SU-DHL-6 (cell line): Measurements from ENCODE around the gene CCDC187.

Experiments used
- H2AFZ ChIP-seq: fragments of 200-600 bp; sonication (generic); 2 replicates; pipeline ENCODE4 v1.6.1; 2014; ENCODE audit warnings: low read depth, mild to moderate bottlenecking, moderate library complexity, mixed read lengths, antibody characterized with exemption, low read length; ENCODE audit not compliant: severe bottlenecking
- H3F3A ChIP-seq: fragments of 200-600 bp; shearing (Covaris generic); 2 replicates; pipeline ENCODE4 v1.6.0; 2016; ENCODE audit warnings: antibody characterized with exemption, mild to moderate bottlenecking; ENCODE audit not compliant: insufficient read depth
- H3K27ac ChIP-seq: fragments of 200-600 bp; sonication (generic); 2 replicates; pipeline ENCODE4 v1.5.1; 2016; ENCODE audit warnings: low read depth, mild to moderate bottlenecking, low read length, moderate library complexity, mixed read lengths
- H3K27me3 ChIP-seq: fragments of 200-600 bp; sonication (generic), shearing (Covaris generic); 2 replicates; pipeline ENCODE4 v1.6.0; 2014; ENCODE audit warnings: mild to moderate bottlenecking, low read length
- H3K36me3 ChIP-seq: fragments of 200-600 bp; sonication (generic); 2 replicates; pipeline ENCODE4 v1.6.1; 2014; ENCODE audit warnings: mild to moderate bottlenecking, low read length, mixed read lengths
- H3K4me2 ChIP-seq: fragments of 300-600, 200-600 bp; shearing (Covaris generic), sonication (generic); 2 replicates; pipeline ENCODE4 v1.6.0; 2014; ENCODE audit warnings: low read length, low read depth, mild to moderate bottlenecking; ENCODE audit not compliant: poor library complexity, severe bottlenecking
- H3K4me3 ChIP-seq: fragments of 200-600 bp; sonication (generic); 2 replicates; pipeline ENCODE4 v1.5.1; 2014; ENCODE audit warnings: antibody characterized with exemption, low read length, mild to moderate bottlenecking, mixed read lengths; ENCODE audit not compliant: insufficient read depth, poor library complexity, severe bottlenecking
- H3K79me2 ChIP-seq: fragments of 200-600 bp; sonication (generic); 2 replicates; pipeline ENCODE4 v1.6.1; 2014; ENCODE audit warnings: mild to moderate bottlenecking, low read length, moderate library complexity; ENCODE audit not compliant: insufficient read depth
- H3K9ac ChIP-seq: fragments of 200-600 bp; sonication (generic); 2 replicates; pipeline ENCODE4 v1.7.0; 2014; ENCODE audit warnings: mild to moderate bottlenecking, low read length
- H3K9me2 ChIP-seq: fragments of 200-600 bp; sonication (generic); replicated peaks from 2 replicates; pipeline ENCODE4 v1.6.1; 2014; ENCODE audit warnings: low read length; ENCODE audit not compliant: insufficient read depth
- H3K9me3 ChIP-seq: fragments of 200-600 bp; sonication (generic); 2 replicates; pipeline ENCODE4 v1.6.1; 2014; ENCODE audit warnings: low read length, mixed read lengths; ENCODE audit not compliant: insufficient read depth
- H4K20me1 ChIP-seq: fragments of 200-600 bp; sonication (generic); 2 replicates; pipeline ENCODE4 v1.6.1; 2014; ENCODE audit warnings: low read depth, mild to moderate bottlenecking, antibody characterized with exemption, low read length, moderate library complexity, mixed read lengths
- CTCF ChIP-seq: fragments of 200-600 bp; sonication (generic); IDR thresholded peaks from one replicate; pipeline ENCODE4 v1.5.1; 2017; ENCODE audit warnings: antibody characterized with exemption, mild to moderate bottlenecking, low read length, moderate library complexity; ENCODE audit not compliant: insufficient read depth, poor library complexity, severe bottlenecking
- EZH2phosphoT487 ChIP-seq: fragments of 200-600 bp; sonication (generic), shearing (Covaris generic); conservative IDR thresholded peaks from 2 replicates; pipeline ENCODE4 v1.6.1; 2018; ENCODE audit warnings: mild to moderate bottlenecking, antibody characterized with exemption, low read length, moderate library complexity, mixed read lengths

The CCDC187 gene

GRCh38 chr9:136296434-136297015 lies 7.4 kb downstream of the CCDC187 start:
- Histone ChIP-seq H2AFZ (no peak overlapping the region), H3K9ac (no peak overlapping the region), H3K4me2 (no peak overlapping the region), H3K36me3 (no peaks in the 10 kb centered on the region), H4K20me1 (no peaks in the 10 kb centered on the region), H3K4me3 (no peak overlapping the region), H3K27ac (no peak overlapping the region), H3K9me3 (no peaks in the 10 kb centered on the region; the same call in 1 of the 2 replicates), H3F3A (no peaks in the 10 kb centered on the region), H3K79me2 (no peaks in the 10 kb centered on the region), H3K27me3 (no peaks in the 10 kb centered on the region), H3K9me2 (no peaks in the 10 kb centered on the region)
- no peak for TF ChIP-seq CTCF
- TF ChIP-seq EZH2phosphoT487, result no peak

- Histone ChIP-seq H3K4me2 (no peak overlapping the region), H3K9me3 (no peaks in the 10 kb centered on the region; the same call in 1 of the 2 replicates), H3K4me3 (no peak overlapping the region), H3K27ac (no peak overlapping the region), H3F3A (no peaks in the 10 kb centered on the region), H3K36me3 (no peaks in the 10 kb centered on the region), H3K27me3 (no peaks in the 10 kb centered on the region), H3K9ac (no peak overlapping the region), H2AFZ (no peak overlapping the region), H4K20me1 (no peaks in the 10 kb centered on the region), H3K9me2 (no peaks in the 10 kb centered on the region), H3K79me2 (no peaks in the 10 kb centered on the region)
- TF ChIP-seq CTCF, result no peak
- no peak for TF ChIP-seq EZH2phosphoT487
Observed at GRCh38 chr9:136295542-136296433, 8.1 kb downstream of the CCDC187 start.

GRCh38 chr9:136295055-136295454 lies 8.8 kb downstream of the CCDC187 start:
- no peaks in the 10 kb centered on the region for H3K79me2 ChIP-seq
- no peaks in the 10 kb centered on the region; the same call in 1 of the 2 replicates for H3K9me3 ChIP-seq
- no peak overlapping the region for H3K9ac ChIP-seq
- no peaks in the 10 kb centered on the region for H3K9me2 ChIP-seq
- TF ChIP-seq CTCF (no peak), EZH2phosphoT487 (no peak)
- no peak overlapping the region for H3K4me2 ChIP-seq
- H3K27me3 ChIP-seq, result no peaks in the 10 kb centered on the region
- H3K4me3 ChIP-seq, result no peak overlapping the region
- no peak overlapping the region for H2AFZ ChIP-seq
- H3F3A ChIP-seq, result no peaks in the 10 kb centered on the region
- H4K20me1 ChIP-seq, result no peaks in the 10 kb centered on the region
- H3K36me3 ChIP-seq, result no peaks in the 10 kb centered on the region
- H3K27ac ChIP-seq, result no peak overlapping the region
